ENCODE data around the gene INTS3.

Gene INTS3

DNA sequence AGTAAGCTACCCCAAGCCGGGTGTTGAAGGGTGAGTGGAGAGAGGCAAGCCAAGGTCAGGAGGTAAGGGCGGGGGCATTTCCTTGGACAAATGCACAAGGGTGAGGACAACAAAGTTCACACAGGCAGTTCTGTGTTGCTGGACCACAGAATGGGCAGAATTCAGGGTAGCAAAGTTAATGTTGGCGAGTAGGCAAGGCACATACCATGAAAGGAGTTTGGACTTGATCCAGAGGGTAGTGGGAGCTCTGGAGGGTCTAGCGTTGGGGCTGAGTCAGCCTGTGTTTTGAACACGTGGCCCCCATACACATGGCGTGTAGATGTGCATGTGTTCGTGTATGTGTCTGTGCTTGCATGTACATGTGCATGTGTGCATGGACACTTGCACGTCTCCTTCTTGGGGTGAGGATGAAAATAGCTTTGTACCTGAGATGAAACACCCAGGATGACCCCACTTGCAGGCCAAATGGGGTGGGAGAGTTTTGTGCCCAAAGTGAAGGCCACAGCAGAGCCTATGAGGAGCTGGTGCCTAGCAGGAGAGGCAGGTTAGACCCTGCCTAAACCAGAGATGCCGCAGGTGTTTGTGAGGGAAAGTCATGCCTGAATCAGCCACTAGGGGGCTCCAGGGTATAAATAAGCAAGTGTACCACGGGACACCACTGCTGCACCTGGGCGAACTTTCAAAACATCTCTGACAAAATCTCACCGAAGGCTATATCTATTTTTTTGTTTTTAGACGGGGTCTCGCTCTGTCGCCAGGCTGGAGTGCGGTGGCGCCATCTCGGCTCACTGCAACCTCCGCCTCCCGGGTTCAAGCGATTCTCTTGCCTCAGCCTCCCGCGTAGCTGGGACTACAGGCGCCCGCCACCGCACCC lies 69.2 kb downstream of the INTS3 start:
- peak; percentile 62 to 77 for DNase-seq (ENCODE audit: low read depth in 2 of 2)

DNA sequence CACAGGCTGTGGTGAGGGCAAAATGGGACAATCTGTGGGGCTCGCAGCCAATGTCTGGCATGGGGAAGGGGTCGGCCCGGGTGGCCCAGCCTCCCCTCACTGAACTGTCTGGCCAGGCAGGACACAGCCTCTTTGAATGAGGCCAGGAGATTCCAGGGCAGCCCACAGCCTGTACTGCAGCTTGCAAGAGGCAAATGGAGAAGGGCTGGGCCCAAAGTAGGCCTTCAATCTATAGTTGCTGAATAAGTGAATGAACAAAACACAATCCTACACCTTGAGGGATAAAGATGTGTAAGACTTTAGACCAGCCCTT lies 70.6 kb downstream of the INTS3 start:
- no peak for DNase-seq (ENCODE audit: low read depth in 2 of 2)

DNA sequence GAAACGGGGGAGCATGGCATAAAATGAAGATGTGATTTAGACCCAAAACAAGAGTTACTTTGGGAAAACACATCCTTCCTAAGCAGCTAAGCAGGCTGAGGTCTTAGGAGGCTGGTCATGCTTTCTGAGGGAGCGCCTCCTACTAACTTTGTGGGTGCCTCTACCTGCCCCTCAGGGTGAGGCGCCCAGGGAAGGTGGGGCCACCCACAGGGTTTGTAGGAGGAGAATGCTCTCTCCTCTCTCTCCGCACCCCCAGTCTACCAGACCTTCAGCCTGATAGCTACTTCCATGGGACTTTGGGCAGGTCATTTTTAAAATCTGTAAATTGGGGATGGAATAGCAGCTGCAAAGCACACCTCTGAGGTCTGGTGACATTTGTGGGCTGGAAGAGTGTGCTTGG lies 71.2 kb downstream of the INTS3 start:
- no peak for DNase-seq (ENCODE audit: low read depth in 2 of 2)

DNA sequence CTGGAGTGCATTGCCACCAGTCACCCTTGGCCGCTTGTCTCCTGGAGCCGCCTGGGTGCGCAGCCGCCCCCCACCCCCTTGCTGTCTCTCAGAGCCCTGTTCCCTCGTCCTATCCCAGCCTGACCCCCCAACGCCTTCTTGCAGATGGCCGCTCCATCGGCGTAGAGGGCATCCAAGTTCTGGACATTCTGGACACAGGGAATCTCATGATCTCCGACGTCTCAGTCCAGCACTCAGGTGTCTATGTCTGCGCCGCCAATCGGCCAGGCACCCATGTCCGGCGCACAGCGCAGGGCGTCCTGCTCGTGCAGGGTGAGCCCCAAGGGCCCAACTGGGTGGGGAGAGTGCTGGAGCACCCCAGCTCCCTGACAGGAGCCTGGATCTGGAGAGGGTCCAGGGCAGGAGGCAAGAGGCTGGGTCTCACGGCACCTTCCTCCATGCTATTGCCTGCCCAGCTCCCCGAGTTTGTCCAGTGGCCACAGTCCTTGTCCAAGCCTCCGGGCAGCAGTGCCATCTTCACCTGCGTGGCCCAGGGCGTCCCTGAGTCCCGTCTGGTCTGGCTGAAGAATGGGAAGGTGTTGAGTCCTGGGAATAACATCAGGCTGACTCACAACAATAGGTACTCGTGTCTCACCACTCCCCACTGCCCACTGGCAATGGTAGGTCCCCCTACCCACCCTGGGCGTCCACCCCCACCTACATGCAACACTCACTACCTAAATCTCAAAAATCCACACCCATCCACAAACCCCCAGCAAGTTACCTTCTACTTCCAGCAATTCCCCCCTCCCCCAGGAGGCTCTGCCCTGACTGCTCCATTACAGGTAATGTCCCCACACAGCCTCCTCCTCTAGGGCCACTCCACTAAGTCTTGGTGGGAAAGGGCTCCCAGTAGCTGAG lies 72.0 kb downstream of the INTS3 start:
- DNase-seq (ENCODE audit: low read depth in 2 of 2): no peak

DNA sequence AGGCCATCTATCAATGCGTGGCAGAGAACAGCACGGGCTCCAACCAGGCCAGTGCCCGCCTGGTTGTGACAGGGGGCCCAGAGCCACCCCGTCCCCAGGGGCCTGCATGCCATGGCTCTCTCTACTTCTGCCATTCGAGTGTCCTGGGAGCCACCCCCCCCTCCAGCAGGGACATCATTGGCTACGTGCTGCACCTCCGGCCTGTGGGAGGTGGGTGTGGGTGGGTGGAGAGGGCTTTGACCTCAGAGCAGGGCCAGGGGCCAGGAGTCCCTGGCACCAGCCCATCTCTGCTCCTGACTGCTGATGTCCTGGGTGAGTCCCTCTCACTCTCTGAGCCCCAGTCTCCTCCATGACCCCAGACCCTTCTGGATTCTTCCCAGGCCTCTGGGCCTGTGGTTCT lies 72.7 kb downstream of the INTS3 start:
- no peak for DNase-seq (ENCODE audit: low read depth in 2 of 2)

DNA sequence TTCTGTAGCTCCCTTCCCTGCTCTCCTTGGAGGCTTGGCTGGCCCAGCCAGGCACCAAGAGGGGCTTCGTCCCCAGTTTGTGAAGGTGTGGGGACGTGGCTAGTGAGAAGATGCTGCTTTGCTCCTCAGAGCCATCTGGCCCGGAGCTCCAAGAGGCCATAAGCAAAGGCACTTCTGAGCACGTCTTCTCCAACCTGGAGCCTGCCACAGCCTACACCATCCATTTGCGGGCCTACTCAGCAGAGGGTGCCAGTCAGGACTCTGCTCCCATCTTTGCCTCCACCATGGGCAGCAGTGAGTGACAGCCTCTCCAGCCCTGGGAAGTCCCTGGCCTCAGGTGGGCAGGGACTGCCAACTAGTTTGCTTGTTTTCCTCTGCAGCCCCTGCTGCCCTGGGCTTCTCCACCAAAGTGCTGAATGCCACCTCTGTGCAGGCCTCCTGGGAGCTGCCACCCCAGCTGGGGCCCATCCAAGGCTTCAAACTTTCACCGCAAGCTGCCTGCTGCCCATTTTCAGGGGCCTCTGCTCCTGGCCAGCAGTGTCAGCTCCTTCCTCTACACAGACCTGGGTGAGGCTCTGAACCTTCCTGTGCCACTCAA lies 73.3 kb downstream of the INTS3 start:
- DNase-seq (ENCODE audit: low read depth in 2 of 2): no peak

DNA sequence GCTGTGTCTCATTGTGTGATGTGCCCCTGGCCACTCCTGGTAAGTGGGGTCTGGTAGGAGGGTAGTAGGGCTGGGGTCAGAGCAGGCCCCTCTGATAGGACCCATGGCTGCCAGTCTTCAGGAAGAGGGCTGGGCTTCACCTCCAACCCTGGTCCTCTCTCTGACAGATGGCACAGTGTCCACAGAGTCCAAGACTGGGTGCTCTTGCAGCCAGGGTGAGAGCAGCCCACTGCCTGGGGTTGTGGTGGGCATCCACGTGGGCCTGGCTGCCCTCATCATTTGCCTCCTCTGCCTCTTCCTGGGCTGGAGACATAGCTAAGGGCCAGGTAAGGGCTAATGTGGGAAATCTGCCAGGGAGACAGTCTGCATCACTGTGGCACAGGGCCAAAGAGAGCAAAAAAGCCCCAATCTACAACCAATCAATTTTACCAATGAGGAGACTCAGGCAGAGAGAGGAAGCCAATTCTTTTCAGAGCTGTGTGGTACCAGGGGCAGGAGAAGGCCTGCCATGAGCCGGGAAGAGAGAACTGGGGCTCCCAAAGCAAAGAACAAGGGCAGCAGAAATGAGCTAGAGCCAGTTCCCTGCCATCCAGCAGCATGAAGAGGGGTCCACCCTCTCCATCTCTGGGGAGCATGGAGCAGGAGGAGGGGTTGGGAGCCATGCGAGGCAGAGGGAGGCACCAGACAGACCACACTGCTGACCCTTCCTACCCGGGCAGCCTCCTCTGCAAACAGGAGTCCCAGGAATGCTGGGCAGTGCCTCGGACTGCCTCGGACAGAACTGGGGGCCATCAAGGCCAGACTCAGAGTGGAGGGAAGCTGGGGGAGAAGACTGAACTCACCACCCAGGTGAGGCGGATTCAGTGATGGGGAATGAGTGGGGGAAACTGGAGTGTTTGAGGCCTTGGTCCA lies 74.2 kb downstream of the INTS3 start:
- no peak for DNase-seq (ENCODE audit: low read depth in 2 of 2)

DNA sequence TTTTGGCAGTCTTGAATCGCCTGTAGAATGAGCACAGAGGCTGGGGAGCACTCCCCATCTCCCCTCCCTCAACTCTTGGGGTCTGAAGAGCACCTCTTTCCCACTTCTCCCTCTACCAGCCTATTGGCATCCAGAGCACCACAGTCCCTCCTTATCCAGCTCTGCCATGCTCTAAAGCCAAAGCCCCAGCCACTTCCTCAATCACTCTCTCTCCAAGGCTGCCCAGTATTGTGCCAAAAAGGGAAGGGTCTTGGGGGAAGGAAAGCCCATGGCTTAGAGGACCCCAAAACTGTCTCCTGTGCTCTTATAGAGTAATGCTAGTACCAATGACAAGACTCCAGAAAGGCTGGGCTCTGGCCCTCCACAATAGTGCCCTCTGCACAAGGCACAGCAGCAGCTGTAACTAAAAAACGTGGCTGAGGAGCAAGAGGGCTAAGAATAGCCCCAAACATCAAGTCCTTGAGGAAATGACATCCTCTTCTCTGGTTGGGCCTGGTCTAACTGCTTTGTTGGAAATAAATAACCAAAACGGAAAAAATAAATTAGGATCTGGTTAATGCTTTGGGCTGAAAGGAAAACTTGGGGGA lies 75.7 kb downstream of the INTS3 start:
- DNase-seq (ENCODE audit: low read depth in 2 of 2): no peak

DNA sequence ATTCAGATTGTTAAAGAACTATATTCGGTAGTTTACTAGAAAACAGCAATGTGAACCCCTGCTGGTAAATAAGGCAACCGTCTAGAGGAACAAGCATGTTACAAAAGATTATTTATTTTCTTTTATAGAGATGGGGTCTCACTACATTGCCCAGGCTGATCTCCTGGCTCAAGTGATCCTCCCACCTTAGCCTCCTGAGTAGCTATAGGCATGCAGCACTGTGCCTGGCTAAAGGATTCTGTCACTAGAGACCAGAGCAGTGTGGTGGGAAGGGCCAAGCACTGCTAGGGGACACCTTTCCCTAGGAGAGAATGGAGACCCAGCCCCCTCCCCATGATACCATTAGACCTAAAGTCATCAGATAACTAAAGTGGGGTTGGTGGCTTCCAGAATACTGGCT lies 76.3 kb downstream of the INTS3 start:
- DNase-seq (ENCODE audit: low read depth in 2 of 2): no peak

DNA sequence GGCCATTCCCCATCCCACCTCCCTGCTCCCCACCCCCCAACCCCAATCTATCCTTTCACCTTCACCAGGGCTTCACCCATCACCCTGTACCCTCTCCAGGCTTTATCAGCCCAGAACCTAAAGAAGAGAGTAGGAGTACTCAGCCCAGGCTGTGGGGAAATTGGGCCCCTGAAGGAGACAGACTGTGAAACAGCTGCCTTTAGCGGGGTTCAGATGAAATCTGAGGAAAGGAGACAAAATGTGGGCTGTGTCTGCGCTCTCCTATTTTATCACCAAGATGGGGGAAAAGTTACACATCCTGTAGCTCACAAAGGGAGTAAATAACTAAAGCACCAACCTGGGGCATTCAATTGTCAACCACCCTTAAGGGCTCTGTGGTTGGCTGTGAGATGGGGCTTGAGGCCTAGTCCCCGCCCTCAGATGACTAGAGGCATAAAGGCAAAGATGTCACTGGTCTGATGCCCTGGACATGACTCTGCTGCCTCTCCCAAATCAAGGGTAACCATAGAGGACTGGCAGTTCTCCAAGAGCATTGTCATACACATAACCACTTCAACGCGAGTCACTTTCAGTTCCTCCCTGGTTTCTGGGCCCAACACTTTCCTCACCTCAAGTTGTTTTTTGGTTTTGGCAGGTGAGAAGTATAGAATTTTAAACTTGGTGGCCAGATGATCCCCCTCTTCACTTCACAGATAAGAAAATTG lies 77.3 kb downstream of the INTS3 start:
- peak; percentile 21 to 28 for DNase-seq (ENCODE audit: low read depth in 2 of 2)

DNA sequence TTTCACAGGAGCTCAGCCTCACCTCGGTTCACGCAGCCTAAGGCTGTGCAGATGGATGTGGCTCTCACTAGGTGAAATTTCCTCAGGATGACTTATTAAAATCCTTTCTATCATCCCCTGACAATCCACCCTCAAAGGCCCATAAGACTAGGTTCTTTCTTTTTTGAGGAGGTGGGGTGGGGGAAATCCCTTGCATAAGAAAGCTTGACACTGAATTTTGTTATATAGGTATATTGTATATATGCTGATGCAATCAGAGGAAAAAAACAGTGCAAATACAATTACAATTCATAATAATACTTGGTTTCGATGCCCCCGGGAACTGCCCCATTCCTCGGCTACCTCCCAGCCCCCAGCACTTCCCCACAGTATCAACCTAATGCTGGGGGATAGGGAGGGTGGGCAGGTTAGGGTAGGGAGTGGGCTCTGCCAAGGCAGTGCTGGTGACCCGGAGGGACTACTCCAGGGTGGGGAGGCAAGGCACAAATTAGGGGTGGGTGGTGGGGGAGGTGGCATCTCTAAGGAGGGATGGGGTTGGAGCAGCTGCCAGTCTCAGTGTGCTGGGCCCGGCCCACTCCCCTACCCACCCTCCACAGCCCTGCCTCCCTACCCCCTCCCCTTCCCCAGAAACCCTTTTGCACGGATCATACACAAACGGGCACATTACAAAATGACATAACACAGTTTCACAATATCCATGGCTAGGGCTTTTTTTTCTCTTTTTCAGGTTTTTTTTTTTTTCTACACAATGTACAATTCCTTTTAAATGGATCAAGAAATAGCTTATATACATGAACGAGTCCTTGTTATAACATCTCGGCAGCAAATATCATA lies 78.3 kb downstream of the INTS3 start:
- DNase-seq (ENCODE audit: low read depth in 2 of 2): no peak

DNA sequence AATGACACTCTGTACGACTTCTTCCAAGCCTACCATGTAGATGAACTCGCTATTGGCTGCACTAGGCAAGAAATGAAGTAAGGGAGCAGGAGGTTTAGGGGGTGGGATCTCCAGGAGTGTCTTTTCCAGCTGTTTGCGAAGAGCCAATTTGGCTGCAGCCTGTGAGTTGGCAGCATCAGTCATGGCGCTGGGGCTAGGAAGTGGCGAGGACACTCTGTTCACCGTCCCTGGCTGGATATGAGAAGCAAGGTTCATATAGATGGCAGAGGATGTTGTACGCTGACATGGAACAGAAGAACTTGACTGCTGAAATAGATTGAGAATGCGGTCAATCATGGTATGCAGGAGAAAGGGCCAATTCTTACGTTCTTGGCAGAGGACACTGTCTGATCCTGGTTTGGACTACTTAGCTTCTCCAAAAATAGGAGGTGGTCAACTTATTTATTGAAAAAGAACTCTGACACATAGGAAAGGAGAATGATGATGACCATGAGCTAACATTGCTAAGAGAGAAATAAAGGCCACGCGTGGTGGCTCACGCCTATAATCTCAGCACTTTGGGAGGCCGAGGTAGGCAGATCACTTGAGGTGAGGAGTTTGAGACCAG lies 88.5 kb downstream of the INTS3 start:
- no peak for DNase-seq (ENCODE audit: low read depth in 2 of 2)

DNA sequence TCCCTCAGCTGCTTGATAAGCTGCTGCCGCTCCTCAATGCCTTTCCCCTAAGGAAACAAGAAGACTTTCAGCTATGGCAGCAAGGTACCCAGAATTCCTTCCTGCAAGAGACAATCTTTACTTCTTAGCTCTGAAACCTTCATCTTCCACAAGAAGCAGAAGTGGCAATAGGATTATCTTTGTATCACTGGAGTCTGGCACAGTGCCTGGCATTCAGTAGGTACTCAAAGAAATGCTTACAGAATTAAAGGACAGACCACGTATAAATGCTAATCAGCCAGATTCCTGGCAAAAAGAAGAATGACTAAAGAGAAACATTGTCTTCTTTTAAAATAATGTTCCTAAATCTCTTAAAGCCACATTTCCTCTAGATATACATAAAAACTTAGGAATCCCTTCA lies 91.0 kb downstream of the INTS3 start:
- no peak for DNase-seq (ENCODE audit: low read depth in 2 of 2)

All from stimulated activated CD8-positive, alpha-beta memory T cell treated with anti-CD3 and anti-CD28 coated beads, Interleukin-7, amount 100 ng/mL, for 1 hour (primary cell).